Measurements from ENCODE around the gene CARD8.
A peak's percentile ranks its signal among the peaks of the same experiment; 100 is the strongest.

CARD8 gene, protein sequence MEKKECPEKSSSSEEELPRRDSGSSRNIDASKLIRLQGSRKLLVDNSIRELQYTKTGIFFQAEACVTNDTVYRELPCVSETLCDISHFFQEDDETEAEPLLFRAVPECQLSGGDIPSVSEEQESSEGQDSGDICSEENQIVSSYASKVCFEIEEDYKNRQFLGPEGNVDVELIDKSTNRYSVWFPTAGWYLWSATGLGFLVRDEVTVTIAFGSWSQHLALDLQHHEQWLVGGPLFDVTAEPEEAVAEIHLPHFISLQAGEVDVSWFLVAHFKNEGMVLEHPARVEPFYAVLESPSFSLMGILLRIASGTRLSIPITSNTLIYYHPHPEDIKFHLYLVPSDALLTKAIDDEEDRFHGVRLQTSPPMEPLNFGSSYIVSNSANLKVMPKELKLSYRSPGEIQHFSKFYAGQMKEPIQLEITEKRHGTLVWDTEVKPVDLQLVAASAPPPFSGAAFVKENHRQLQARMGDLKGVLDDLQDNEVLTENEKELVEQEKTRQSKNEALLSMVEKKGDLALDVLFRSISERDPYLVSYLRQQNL

DNA sequence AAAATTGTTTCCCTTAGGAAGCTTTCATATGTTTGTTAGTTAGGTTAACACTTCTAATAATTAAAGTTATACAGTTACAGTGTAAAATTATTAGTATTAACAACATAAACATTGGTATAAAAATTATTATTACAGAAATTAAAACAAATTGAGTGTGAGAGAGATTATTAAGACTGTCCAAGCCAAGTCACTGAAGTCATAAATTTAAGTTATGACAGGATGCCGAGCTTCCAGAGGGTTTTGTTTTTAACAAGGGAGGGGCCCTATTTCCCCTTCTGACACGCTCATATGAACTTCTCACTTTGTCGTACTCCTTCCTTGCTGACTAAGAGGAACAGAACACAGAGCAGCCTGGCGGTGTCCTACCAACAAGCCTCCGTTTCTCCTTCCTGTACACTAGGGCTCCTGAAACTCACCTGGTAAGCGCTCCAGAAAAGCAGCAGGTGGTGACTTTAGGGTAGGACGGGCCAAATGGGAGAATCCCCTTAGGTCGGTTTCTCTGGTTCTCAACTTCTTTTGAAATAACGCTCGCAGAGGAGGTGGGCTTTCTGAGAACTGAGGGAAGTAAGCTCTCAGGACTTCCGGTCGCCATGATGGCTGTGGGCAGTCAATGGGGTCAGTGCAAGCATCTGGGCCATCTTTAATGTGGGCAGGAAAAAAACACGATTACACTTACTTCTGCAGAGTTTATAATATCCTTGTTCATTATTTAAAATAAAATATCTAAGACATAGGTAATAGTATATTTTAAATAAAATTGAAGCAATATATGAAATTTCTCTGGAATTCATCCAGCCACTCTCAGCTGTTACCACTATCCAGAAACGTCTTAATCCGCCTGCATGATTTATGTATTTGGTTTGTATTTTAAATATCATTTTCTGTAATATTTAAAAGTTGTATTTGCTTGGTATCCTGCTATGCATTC, at the start of gene CARD8:
CARD8 (minus strand) TSS at position 537 of the 928 bp plus-strand sequence. CDS start 14,892 bp downstream, outside the sequence.
- H3K4me3 ChIP-seq (ENCODE audit: control insufficient read depth, low read depth, low read length), result peak within 1 kb of the TSS; percentile 70
- DNase-seq (ENCODE audit: low read depth), result no peak
- TF ChIP-seq, protein P1, sequence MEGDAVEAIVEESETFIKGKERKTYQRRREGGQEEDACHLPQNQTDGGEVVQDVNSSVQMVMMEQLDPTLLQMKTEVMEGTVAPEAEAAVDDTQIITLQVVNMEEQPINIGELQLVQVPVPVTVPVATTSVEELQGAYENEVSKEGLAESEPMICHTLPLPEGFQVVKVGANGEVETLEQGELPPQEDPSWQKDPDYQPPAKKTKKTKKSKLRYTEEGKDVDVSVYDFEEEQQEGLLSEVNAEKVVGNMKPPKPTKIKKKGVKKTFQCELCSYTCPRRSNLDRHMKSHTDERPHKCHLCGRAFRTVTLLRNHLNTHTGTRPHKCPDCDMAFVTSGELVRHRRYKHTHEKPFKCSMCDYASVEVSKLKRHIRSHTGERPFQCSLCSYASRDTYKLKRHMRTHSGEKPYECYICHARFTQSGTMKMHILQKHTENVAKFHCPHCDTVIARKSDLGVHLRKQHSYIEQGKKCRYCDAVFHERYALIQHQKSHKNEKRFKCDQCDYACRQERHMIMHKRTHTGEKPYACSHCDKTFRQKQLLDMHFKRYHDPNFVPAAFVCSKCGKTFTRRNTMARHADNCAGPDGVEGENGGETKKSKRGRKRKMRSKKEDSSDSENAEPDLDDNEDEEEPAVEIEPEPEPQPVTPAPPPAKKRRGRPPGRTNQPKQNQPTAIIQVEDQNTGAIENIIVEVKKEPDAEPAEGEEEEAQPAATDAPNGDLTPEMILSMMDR (IDR thresholded peaks at IDR 0.05; ENCODE audit: control insufficient read depth, insufficient read depth, low read depth, low read length, missing control alignments), result no peak

DNA sequence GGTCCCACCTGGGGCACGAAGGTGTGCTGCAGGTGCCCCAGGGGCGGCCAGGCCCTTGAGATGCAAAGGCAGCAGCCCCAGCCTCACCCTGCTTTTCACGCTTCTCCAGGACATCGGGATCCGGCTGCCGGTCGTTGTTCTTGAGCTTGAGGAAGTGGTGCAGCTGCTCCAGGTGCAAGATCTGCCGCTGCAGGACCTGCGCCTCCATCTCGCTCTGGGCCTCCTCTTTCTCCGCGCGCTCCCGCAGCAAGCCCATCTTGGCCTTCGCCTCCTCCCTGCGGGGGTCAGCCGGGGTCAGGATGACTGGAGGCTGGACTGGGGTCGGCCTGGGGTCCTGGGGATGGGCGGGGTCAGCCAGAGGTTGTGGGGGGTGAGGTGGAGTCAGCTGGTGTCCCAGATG, 48.2 kb upstream of the CARD8 start:
- no peak for DNase-seq (ENCODE audit: low read depth)
- TF ChIP-seq, protein P1 (IDR thresholded peaks at IDR 0.05; ENCODE audit: control insufficient read depth, insufficient read depth, low read depth, low read length, missing control alignments), result no peak

DNA sequence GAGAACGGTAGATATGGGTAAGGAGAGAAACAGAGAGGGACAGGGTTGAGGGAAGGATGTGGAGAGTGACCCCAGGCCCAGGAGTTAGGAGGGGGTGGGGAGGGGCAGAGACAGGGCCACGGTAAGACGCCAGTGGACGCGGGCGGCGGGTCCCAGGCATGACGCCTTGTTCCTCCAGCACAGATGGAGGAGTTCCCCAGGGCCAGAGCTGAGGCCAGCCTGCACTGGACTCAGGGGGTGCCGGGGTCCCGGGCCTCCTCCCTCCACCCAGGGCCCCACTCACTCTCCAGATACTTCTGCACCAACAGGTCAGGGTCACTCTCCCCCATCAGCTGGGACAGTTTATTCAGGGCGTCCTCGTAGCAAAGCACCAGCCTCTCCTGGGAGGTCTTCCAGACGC, 47.7 kb upstream of the CARD8 start:
- TF ChIP-seq, protein P1 (IDR thresholded peaks at IDR 0.05; ENCODE audit: control insufficient read depth, insufficient read depth, low read depth, low read length, missing control alignments), result no peak
- no peak for DNase-seq (ENCODE audit: low read depth)
- no peak overlapping the region for H3K4me3 ChIP-seq (ENCODE audit: control insufficient read depth, low read depth, low read length)

More for the DNA sequence above, 48.2 kb upstream of the CARD8 start:
- no peak overlapping the region for H3K4me3 ChIP-seq (ENCODE audit: control insufficient read depth, low read depth, low read length)

DNA sequence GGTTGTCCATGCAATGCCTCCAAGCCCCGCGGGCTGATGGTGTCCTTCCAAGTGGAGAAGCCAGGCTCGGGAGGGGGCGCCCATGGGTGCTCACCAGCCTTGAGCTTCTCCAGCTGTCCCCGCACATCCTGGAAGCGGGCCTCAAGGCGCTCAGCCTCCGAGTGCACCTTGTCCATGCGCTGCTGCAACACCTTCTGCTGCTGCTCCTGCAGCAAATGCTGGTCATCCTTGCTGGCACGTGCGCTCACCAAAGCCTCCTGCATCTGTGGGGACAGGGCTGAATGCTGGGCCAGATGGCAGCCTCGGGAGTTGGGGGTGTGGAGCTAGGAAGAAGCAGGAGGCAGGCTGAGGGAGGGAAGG, 46.9 kb upstream of the CARD8 start:
- TF ChIP-seq, protein P1 (IDR thresholded peaks at IDR 0.05; ENCODE audit: control insufficient read depth, insufficient read depth, low read depth, low read length, missing control alignments), result no peak
- H3K4me3 ChIP-seq (ENCODE audit: control insufficient read depth, low read depth, low read length), result no peak overlapping the region
- no peak for DNase-seq (ENCODE audit: low read depth)

DNA sequence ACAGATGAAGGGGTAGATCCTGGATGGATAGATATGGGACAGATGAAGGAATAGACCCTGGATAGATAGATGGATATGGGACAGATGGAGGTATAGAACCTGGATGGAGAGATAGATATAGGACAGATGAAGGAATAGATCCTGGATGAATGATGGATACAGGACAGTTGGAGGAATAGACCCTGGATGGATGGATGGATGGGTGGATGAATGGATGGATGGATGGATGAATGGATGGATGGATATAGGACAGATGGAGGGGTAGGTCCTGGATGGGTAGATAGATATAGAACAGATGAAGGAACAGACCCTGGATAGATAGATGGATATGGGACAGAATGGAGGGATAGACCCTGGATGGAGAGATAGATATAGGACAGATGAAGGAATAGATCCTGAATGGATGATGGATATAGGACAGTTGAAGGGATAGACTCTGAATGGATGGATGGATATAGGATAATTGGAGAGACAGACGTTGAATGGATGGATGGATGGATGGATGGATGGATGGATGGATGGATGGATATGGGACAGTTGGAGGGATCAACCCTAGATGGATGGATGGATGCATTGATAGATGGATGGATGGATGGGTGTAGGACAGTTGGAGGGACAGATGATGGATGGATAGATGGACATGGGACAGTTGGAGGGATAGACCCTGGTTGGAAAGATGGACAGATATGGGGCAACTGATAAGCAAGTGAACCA, 46.3 kb upstream of the CARD8 start:
- TF ChIP-seq, protein P1 (IDR thresholded peaks at IDR 0.05; ENCODE audit: control insufficient read depth, insufficient read depth, low read depth, low read length, missing control alignments), result no peak
- H3K4me3 ChIP-seq (ENCODE audit: control insufficient read depth, low read depth, low read length), result no peak overlapping the region
- DNase-seq (ENCODE audit: low read depth), result no peak

DNA sequence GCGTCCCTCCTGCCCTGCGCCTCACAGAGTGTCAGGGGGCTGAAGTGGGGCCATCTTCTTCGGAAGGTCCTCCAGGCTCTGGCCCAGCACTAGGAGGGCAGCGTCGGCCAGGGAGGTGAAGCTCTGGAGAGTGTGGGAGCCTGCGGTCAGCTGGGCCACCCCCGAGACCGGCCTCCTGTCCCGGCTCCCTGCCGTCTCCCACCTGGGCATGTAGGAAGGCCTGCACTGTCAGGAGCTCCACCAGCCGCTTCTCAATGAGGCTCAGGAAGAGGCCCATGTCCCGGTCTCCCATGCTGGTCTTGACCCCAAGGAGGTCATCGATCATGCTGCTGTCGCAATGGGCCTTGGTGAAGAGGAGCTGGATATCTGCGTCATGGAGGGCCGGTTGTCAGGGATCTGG, 42.3 kb upstream of the CARD8 start:
- TF ChIP-seq, protein P1 (IDR thresholded peaks at IDR 0.05; ENCODE audit: control insufficient read depth, insufficient read depth, low read depth, low read length, missing control alignments), result no peak
- no peak overlapping the region for H3K4me3 ChIP-seq (ENCODE audit: control insufficient read depth, low read depth, low read length)
- DNase-seq (ENCODE audit: low read depth), result no peak

Data from AG09309 (cell line).